ENCODE results near the gene SH2D3C.

Gene SH2D3C

DNA sequence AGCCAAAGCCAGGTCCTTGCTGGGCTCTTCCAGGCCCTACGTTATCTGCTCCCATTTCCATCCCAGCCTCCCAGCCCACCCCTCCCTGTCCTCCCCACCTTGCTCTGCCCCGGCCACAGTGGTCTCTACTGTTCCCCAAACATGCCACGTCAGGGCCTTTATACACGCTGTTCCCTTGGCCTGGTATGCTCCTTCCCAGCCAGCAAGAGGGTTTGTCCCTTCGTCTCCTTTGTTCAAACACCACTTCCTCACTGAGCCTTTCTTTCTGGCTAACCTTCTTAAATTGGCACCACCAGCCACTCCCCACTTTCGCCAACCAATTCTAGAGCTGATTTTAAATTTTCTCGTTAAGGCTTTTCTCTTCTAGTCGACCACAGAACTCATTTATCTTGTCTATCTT is 9.8 kb downstream of the SH2D3C start:
- Histone ChIP-seq H3K9me3 (ENCODE audit: control insufficient read depth, low read length) (no peaks in the 10 kb centered on the region), H3K36me3 (ENCODE audit: control insufficient read depth, insufficient read depth, low read length) (no peaks in the 10 kb centered on the region), H3K4me2 (ENCODE audit: low read length) (peak overlapping the region; percentile 26), H3K9ac (no peak overlapping the region), H2AFZ (no peak overlapping the region), H3K4me1 (no peaks in the 10 kb centered on the region), H3K27ac (peak overlapping the region; percentile 65), H3K27me3 (ENCODE audit: control insufficient read depth, insufficient read depth, low read length) (no peaks in the 10 kb centered on the region), H3K4me3 (ENCODE audit: low read depth, low read length) (no peak overlapping the region), H3K79me2 (no peaks in the 10 kb centered on the region)
- TF ChIP-seq, protein P1, sequence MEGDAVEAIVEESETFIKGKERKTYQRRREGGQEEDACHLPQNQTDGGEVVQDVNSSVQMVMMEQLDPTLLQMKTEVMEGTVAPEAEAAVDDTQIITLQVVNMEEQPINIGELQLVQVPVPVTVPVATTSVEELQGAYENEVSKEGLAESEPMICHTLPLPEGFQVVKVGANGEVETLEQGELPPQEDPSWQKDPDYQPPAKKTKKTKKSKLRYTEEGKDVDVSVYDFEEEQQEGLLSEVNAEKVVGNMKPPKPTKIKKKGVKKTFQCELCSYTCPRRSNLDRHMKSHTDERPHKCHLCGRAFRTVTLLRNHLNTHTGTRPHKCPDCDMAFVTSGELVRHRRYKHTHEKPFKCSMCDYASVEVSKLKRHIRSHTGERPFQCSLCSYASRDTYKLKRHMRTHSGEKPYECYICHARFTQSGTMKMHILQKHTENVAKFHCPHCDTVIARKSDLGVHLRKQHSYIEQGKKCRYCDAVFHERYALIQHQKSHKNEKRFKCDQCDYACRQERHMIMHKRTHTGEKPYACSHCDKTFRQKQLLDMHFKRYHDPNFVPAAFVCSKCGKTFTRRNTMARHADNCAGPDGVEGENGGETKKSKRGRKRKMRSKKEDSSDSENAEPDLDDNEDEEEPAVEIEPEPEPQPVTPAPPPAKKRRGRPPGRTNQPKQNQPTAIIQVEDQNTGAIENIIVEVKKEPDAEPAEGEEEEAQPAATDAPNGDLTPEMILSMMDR (IDR thresholded peaks at IDR 0.05): no peak

DNA sequence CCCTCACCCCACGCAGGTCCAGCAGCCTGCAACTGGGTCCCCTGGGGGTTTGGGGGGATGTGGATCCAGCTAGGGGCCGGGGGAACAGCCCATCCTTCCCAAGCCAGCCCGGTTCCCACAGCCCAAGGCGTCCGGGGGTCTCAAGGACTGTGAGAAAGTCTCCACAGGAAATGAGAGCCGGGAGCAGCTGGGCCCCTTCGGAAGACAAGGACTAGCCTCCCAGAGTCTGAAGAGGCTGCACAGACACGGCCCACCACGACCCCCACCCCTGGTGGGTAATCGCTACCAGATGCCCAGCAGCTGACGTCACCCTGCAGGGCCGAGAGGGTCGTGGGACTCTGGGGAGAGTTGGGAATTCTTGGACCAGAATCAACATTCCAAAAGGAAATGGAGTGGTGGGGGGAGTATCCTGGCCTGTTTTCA is 10.5 kb downstream of the SH2D3C start:
- Histone ChIP-seq H3K9ac (no peak overlapping the region), H3K4me1 (no peaks in the 10 kb centered on the region), H3K9me3 (ENCODE audit: control insufficient read depth, low read length) (no peaks in the 10 kb centered on the region), H3K36me3 (ENCODE audit: control insufficient read depth, insufficient read depth, low read length) (no peaks in the 10 kb centered on the region), H3K4me3 (ENCODE audit: low read depth, low read length) (no peak overlapping the region), H3K27ac (peak overlapping the region; percentile 65), H2AFZ (no peak overlapping the region), H3K4me2 (ENCODE audit: low read length) (no peak overlapping the region), H3K27me3 (ENCODE audit: control insufficient read depth, insufficient read depth, low read length) (no peaks in the 10 kb centered on the region), H3K79me2 (no peaks in the 10 kb centered on the region)
- TF ChIP-seq, protein P1 (IDR thresholded peaks at IDR 0.05): no peak

DNA sequence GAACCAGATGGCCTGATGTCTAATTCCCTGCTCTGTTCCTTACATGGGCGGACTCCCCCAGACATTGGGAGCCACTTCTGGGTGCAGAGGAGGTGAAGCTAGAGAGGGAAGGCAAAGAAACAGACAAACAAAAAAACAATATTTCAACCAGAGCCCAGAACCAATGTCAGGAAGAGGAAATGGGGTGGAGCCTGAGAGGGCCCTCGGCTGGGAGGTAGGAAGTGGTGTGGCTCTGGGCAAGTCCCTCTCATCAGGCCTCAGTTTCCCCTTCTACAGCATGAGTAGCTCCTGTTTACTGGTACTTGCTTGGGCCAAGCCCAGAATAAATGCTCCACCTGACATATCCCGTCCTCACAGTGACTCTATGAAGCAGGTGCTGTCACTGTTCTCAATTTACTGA is 11.1 kb downstream of the SH2D3C start:
- no peak overlapping the region for H3K4me2 ChIP-seq (ENCODE audit: low read length)
- peak overlapping the region; percentile 65 for H3K27ac ChIP-seq
- H3K36me3 ChIP-seq (ENCODE audit: control insufficient read depth, insufficient read depth, low read length): no peaks in the 10 kb centered on the region
- no peaks in the 10 kb centered on the region for H3K4me1 ChIP-seq
- TF ChIP-seq, protein P1 (IDR thresholded peaks at IDR 0.05): no peak
- no peaks in the 10 kb centered on the region for H3K9me3 ChIP-seq (ENCODE audit: control insufficient read depth, low read length)
- no peaks in the 10 kb centered on the region for H3K27me3 ChIP-seq (ENCODE audit: control insufficient read depth, insufficient read depth, low read length)
- H3K79me2 ChIP-seq: no peaks in the 10 kb centered on the region
- H3K4me3 ChIP-seq (ENCODE audit: low read depth, low read length): no peak overlapping the region
- H2AFZ ChIP-seq: no peak overlapping the region
- H3K9ac ChIP-seq: no peak overlapping the region

DNA sequence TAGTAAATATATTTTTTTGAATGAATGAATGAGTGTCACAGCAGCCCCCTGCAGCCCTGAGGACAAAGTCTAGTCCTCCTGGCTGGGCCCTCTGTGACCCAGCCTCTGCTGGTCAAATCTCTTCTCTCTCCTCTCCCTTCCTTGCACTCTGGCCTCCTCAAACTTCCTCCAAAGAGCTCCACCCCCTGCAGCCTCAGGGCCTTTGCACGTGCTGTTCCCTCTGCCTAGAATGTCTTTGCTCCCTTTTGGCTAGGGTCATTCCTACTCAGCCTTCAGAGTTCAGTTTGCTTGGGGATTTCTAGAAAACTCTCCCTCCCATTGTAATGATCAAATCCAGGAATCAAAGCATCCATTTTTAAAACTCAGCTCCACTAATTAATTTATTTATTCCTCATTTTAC is 13.0 kb downstream of the SH2D3C start:
- no peaks in the 10 kb centered on the region for H3K4me1 ChIP-seq
- TF ChIP-seq, protein P1 (IDR thresholded peaks at IDR 0.05): no peak
- H3K79me2 ChIP-seq: no peaks in the 10 kb centered on the region
- H3K9me3 ChIP-seq (ENCODE audit: control insufficient read depth, low read length): no peaks in the 10 kb centered on the region
- H3K9ac ChIP-seq: no peak overlapping the region
- no peak overlapping the region for H3K4me3 ChIP-seq (ENCODE audit: low read depth, low read length)
- H3K36me3 ChIP-seq (ENCODE audit: control insufficient read depth, insufficient read depth, low read length): no peaks in the 10 kb centered on the region
- H3K27ac ChIP-seq: peak overlapping the region; percentile 65
- H2AFZ ChIP-seq: no peak overlapping the region
- no peak overlapping the region for H3K4me2 ChIP-seq (ENCODE audit: low read length)
- H3K27me3 ChIP-seq (ENCODE audit: control insufficient read depth, insufficient read depth, low read length): no peaks in the 10 kb centered on the region

DNA sequence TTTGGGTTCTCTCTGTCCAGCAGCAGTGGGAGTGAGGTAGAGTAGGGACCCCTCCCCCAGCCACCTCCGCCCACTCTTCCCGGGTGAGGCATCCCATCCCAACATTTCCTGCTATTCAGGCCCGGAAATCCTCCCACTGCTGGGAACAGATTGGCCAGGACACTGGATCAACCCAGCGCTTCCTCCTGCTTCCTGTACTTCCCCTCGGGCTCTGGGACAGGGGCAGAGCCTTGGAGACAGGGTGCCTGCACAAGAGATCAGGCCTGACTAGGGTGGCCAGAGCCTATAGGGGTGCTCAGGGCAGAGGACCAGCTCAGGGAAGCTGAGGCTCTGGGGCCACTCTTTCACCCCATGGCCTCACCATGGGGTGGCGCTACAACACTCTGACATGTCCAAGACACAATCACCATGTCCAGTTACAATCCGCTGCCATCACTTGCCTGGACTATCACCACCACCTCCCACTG is 14.5 kb downstream of the SH2D3C start:
- no peaks in the 10 kb centered on the region for H3K79me2 ChIP-seq
- H3K9me3 ChIP-seq (ENCODE audit: control insufficient read depth, low read length): no peaks in the 10 kb centered on the region
- no peak overlapping the region for H3K4me2 ChIP-seq (ENCODE audit: low read length)
- H3K9ac ChIP-seq: no peak overlapping the region
- H3K4me3 ChIP-seq (ENCODE audit: low read depth, low read length): no peak overlapping the region
- TF ChIP-seq, protein P1 (IDR thresholded peaks at IDR 0.05): no peak
- no peak overlapping the region for H2AFZ ChIP-seq
- no peaks in the 10 kb centered on the region for H3K27me3 ChIP-seq (ENCODE audit: control insufficient read depth, insufficient read depth, low read length)
- H3K27ac ChIP-seq: peak overlapping the region; percentile 77
- H3K4me1 ChIP-seq: no peaks in the 10 kb centered on the region
- H3K36me3 ChIP-seq (ENCODE audit: control insufficient read depth, insufficient read depth, low read length): no peaks in the 10 kb centered on the region
